ENCODE measurements around the gene TLR1. TPM values are rescaled to one million over a fixed set of nuclear protein-coding genes. Genes with fewer than 3 reads are reported as not detected.

The TLR1 gene
- total RNA-seq, 1 donor from 2014 or later: not detected

GRCh38 chr4:38762560-38762959 is 42.0 kb downstream of the TLR1 start:
- Mint-ChIP-seq H3K4me3 (no peak overlapping the region), H3K27ac (ENCODE audit: unreplicated experiment) (no peak overlapping the region), H3K36me3 (ENCODE audit: low read depth) (no peaks in the 10 kb centered on the region), H3K9me3 (peaks cover 6% of the 10 kb centered on the region), H3K27me3 (ENCODE audit: low read depth) (no peaks in the 10 kb centered on the region), H3K4me1 (peaks cover 15% of the 10 kb centered on the region)
- DNase-seq (ENCODE audit: low read depth, low spot score): no peak
- TF ChIP-seq, protein P1, sequence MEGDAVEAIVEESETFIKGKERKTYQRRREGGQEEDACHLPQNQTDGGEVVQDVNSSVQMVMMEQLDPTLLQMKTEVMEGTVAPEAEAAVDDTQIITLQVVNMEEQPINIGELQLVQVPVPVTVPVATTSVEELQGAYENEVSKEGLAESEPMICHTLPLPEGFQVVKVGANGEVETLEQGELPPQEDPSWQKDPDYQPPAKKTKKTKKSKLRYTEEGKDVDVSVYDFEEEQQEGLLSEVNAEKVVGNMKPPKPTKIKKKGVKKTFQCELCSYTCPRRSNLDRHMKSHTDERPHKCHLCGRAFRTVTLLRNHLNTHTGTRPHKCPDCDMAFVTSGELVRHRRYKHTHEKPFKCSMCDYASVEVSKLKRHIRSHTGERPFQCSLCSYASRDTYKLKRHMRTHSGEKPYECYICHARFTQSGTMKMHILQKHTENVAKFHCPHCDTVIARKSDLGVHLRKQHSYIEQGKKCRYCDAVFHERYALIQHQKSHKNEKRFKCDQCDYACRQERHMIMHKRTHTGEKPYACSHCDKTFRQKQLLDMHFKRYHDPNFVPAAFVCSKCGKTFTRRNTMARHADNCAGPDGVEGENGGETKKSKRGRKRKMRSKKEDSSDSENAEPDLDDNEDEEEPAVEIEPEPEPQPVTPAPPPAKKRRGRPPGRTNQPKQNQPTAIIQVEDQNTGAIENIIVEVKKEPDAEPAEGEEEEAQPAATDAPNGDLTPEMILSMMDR (conservative IDR thresholded peaks at IDR 0.05): no peak

DNA sequence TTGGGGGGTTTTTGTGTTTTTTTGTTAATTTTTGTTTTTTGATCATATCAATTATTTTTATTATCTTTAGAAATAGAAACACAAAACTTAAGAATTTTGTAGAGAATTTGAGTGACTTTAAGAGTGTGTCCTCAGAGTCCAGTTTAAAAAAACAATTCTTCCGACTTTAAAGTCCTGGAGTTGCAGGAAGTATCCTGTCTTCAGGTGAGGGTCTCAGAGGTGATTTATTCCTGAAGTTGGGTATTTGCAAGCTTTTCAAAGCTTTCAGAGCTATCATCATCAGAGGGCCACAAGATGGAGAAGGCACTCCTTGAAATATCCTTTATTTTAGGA is 44.8 kb downstream of the TLR1 start:
- TF ChIP-seq, protein P1 (conservative IDR thresholded peaks at IDR 0.05): no peak
- Mint-ChIP-seq H3K27ac (ENCODE audit: unreplicated experiment) (no peak overlapping the region), H3K36me3 (ENCODE audit: low read depth) (no peaks in the 10 kb centered on the region), H3K4me3 (no peak overlapping the region), H3K27me3 (ENCODE audit: low read depth) (no peaks in the 10 kb centered on the region), H3K9me3 (no peaks in the 10 kb centered on the region), H3K4me1 (peaks cover 12% of the 10 kb centered on the region)
- DNase-seq (ENCODE audit: low read depth, low spot score): no peak

- peak; percentile 74 for DNase-seq (ENCODE audit: low read depth, low spot score)
- no peaks in the 10 kb centered on the region for H3K36me3 Mint-ChIP-seq (ENCODE audit: low read depth)
- no peaks in the 10 kb centered on the region for H3K27me3 Mint-ChIP-seq (ENCODE audit: low read depth)
- no peak overlapping the region for H3K4me3 Mint-ChIP-seq
- H3K27ac Mint-ChIP-seq (ENCODE audit: unreplicated experiment): no peak overlapping the region
- no peaks in the 10 kb centered on the region for H3K9me3 Mint-ChIP-seq
- peaks cover 12% of the 10 kb centered on the region for H3K4me1 Mint-ChIP-seq
- TF ChIP-seq, protein P1 (conservative IDR thresholded peaks at IDR 0.05): peak; percentile 92
Observed at GRCh38 chr4:38759113-38759789, 45.3 kb downstream of the TLR1 start.

GRCh38 chr4:38757945-38758600 is 46.5 kb downstream of the TLR1 start:
- TF ChIP-seq, protein P1 (conservative IDR thresholded peaks at IDR 0.05): peak; percentile 48
- no peaks in the 10 kb centered on the region for H3K36me3 Mint-ChIP-seq (ENCODE audit: low read depth)
- peaks cover 12% of the 10 kb centered on the region for H3K4me1 Mint-ChIP-seq
- no peak overlapping the region for H3K4me3 Mint-ChIP-seq
- no peak for DNase-seq (ENCODE audit: low read depth, low spot score)
- no peak overlapping the region for H3K27ac Mint-ChIP-seq (ENCODE audit: unreplicated experiment)
- no peaks in the 10 kb centered on the region for H3K9me3 Mint-ChIP-seq
- H3K27me3 Mint-ChIP-seq (ENCODE audit: low read depth): no peaks in the 10 kb centered on the region

DNA sequence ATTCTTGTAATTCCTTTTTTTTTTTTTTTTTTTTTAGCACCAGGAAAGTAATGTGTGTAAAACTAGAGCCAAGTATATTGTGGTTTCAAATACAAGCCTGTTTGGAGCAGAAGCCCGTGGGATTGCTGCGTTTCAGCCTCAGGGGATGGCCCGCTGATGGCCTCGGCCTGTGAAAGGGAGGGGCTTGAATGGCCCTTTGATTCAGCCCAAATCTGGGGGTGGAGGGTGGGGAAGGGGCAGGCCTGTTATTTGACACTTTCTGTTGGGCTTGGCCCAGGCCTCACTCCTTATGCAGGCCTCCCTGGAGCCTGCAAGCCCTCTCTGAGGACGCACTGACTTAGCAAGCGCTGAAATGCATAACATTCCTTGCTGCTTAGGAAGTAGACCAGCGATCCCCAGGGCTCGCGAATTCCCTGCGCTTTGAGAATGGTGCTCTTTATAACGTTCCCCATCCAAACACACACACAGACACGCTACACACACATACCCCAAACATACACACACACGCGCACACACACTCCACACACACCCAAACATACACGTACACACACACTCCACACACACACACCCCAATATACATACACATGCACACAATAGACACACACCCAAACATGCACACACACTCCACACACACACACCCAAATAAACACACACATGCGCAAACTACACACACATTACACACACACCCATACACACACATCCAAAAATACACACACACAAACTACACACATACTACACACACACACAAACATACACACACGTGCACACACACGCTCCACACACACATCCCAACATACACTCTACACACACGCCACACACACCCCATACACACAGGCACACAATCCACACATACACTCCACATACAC is 51.4 kb downstream of the TLR1 start:
- Mint-ChIP-seq H3K27ac (ENCODE audit: unreplicated experiment) (no peak overlapping the region), H3K9me3 (peaks cover 5% of the 10 kb centered on the region), H3K4me3 (no peak overlapping the region), H3K36me3 (ENCODE audit: low read depth) (peaks cover 6% of the 10 kb centered on the region), H3K27me3 (ENCODE audit: low read depth) (no peaks in the 10 kb centered on the region), H3K4me1 (peaks cover 21% of the 10 kb centered on the region)
- peak; percentile 73 for DNase-seq (ENCODE audit: low read depth, low spot score)
- TF ChIP-seq, protein P1 (conservative IDR thresholded peaks at IDR 0.05): no peak
